SK-N-SH treated with all-trans-retinoic acid at 6 μM for 48 hours (cell line): ENCODE data around the gene CSF2.

Source experiments
- ARNTL ChIP-seq: fragments of 450-650 bp; formaldehyde crosslinking; IDR thresholded peaks from 2 replicates; pipeline ENCODE4 v1.5.0; 2020; ENCODE audit warnings: low read depth, mild to moderate bottlenecking, moderate library complexity, borderline replicate concordance
- ESRRG ChIP-seq: fragments of 250-450 bp; sonication (Bioruptor Pico); IDR thresholded peaks from 2 replicates; pipeline ENCODE4 v1.6.1; 2021; ENCODE audit warnings: mild to moderate bottlenecking
- RARB ChIP-seq: fragments of 250-450 bp; sonication (Bioruptor Pico); IDR thresholded peaks from 2 replicates; pipeline ENCODE4 v1.8.0; 2021; ENCODE audit warnings: mild to moderate bottlenecking, moderate library complexity
- SNAI2 ChIP-seq: fragments of 250-450 bp; sonication (Bioruptor Pico); IDR thresholded peaks from 2 replicates; pipeline ENCODE4 v1.5.0; 2020; ENCODE audit warnings: mild to moderate bottlenecking, moderate library complexity
- ZFP30 ChIP-seq: fragments of 450-650 bp; formaldehyde crosslinking; IDR thresholded peaks from 2 replicates; pipeline ENCODE4 v1.5.0; 2022; ENCODE audit warnings: mild to moderate bottlenecking, moderate library complexity
- TF ChIP-seq, protein P1 (sequence below): fragments of 250-450 bp; sonication (Bioruptor Pico); IDR thresholded peaks from 2 replicates; pipeline ENCODE4 v1.5.1; 2021; ENCODE audit warnings: mild to moderate bottlenecking, moderate library complexity
- TF ChIP-seq, protein P2 (sequence below): fragments of 250-450 bp; sonication (Bioruptor Pico); IDR thresholded peaks from 2 replicates; pipeline ENCODE4 v1.5.1; 2020; ENCODE audit warnings: low read depth, mild to moderate bottlenecking, moderate library complexity

DNA sequence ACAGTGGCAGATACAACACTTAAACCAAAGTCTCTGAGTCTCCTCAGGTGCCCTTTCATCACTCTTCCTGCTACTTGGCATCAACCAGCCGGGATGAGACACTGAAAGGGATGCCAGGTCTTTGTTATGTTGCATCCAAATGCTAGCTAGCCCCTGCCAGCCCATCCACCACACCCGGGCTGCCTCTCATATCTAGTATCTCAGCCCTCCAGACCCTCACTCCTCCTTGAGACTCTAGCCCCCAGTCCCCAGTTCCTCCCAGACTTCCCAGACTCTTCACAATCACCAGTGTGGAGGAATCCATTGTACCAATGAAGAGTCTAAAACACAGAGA is 21.5 kb downstream of the CSF2 start:
- TF ChIP-seq ZFP30 (CRISPR knock-in tag): no peak
- TF ChIP-seq, protein P1, sequence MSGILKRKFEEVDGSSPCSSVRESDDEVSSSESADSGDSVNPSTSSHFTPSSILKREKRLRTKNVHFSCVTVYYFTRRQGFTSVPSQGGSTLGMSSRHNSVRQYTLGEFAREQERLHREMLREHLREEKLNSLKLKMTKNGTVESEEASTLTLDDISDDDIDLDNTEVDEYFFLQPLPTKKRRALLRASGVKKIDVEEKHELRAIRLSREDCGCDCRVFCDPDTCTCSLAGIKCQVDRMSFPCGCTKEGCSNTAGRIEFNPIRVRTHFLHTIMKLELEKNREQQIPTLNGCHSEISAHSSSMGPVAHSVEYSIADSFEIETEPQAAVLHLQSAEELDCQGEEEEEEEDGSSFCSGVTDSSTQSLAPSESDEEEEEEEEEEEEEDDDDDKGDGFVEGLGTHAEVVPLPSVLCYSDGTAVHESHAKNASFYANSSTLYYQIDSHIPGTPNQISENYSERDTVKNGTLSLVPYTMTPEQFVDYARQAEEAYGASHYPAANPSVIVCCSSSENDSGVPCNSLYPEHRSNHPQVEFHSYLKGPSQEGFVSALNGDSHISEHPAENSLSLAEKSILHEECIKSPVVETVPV (CRISPR knock-in tag): no peak
- no peak for TF ChIP-seq ESRRG (CRISPR knock-in tag)
- no peak for TF ChIP-seq RARB (CRISPR knock-in tag)
- TF ChIP-seq, protein P2, sequence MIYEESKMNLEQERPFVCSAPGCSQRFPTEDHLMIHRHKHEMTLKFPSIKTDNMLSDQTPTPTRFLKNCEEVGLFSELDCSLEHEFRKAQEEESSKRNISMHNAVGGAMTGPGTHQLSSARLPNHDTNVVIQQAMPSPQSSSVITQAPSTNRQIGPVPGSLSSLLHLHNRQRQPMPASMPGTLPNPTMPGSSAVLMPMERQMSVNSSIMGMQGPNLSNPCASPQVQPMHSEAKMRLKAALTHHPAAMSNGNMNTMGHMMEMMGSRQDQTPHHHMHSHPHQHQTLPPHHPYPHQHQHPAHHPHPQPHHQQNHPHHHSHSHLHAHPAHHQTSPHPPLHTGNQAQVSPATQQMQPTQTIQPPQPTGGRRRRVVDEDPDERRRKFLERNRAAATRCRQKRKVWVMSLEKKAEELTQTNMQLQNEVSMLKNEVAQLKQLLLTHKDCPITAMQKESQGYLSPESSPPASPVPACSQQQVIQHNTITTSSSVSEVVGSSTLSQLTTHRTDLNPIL (CRISPR knock-in tag): no peak
- TF ChIP-seq ARNTL: no peak
- TF ChIP-seq SNAI2 (CRISPR knock-in tag): no peak
